ENCODE measurements around the gene RER1.

Gene RER1

GRCh38 chr1:2353551-2354438, 37.8 kb upstream of the RER1 start:
- no peak for DNase-seq (ENCODE audit: low read depth)

- no peak for DNase-seq (ENCODE audit: low read depth)
These were observed 36.9 kb upstream of the RER1 start for GRCh38 chr1:2354511-2355372.

- DNase-seq (ENCODE audit: low read depth), result no peak
These were observed 36.0 kb upstream of the RER1 start for GRCh38 chr1:2355373-2356261.

GRCh38 chr1:2356401-2356800, 35.2 kb upstream of the RER1 start:
- no peak for DNase-seq (ENCODE audit: low read depth)

- DNase-seq (ENCODE audit: low read depth), result no peak
These were observed 34.5 kb upstream of the RER1 start for GRCh38 chr1:2356911-2357845.

- no peak for DNase-seq (ENCODE audit: low read depth)
These were observed 33.6 kb upstream of the RER1 start for GRCh38 chr1:2358072-2358471.

GRCh38 chr1:2358651-2359640, 32.7 kb upstream of the RER1 start:
- no peak for DNase-seq (ENCODE audit: low read depth)

GRCh38 chr1:2360588-2361364, 30.9 kb upstream of the RER1 start:
- DNase-seq (ENCODE audit: low read depth), result no peak

- DNase-seq (ENCODE audit: low read depth), result no peak
These were observed 27.7 kb upstream of the RER1 start for GRCh38 chr1:2363847-2364513.

- no peak for DNase-seq (ENCODE audit: low read depth)
These were observed 23.4 kb upstream of the RER1 start for GRCh38 chr1:2368053-2368744.

- no peak for DNase-seq (ENCODE audit: low read depth)
These were observed 18.8 kb upstream of the RER1 start for GRCh38 chr1:2372551-2373490.

- no peak for DNase-seq (ENCODE audit: low read depth)
These were observed 17.9 kb upstream of the RER1 start for GRCh38 chr1:2373551-2374251.

- DNase-seq (ENCODE audit: low read depth), result no peak
These were observed 17.1 kb upstream of the RER1 start for GRCh38 chr1:2374252-2375155.

- no peak for DNase-seq (ENCODE audit: low read depth)
These were observed 16.3 kb upstream of the RER1 start for GRCh38 chr1:2375246-2375922.
